Activated T-helper 17 cell treated with anti-CD3 and anti-CD28 coated beads, Interleukin-2, amount 50 U/mL, for 72 hours (primary cell): Measurements from ENCODE around the gene HDAC1. TPM values are rescaled to one million over a fixed set of nuclear protein-coding genes. Genes with fewer than 3 reads are reported as not detected.
A peak's percentile ranks its signal among the peaks of the same experiment; 100 is the strongest.
"Not testable (repeated sequence)": the region's sequence is repeated elsewhere in the genome, so short reads cannot be mapped to it uniquely, and the experiment has no call there.

Source experiments
- ATAC-seq: fragments of 150-1000 bp; cut with Tn5 transposase; replicated peaks from 2 replicates; pipeline ENCODE4 v1.10.0; 2021; ENCODE audit warnings: mild to moderate bottlenecking, moderate library complexity
- H3K27ac Mint-ChIP-seq: one replicate; pipeline ENCODE4 v1.8.0; 2022; ENCODE audit warnings: mixed read lengths
- H3K27me3 Mint-ChIP-seq: one replicate; pipeline ENCODE4 v1.8.0; 2022; ENCODE audit warnings: mixed read lengths
- H3K36me3 Mint-ChIP-seq: one replicate; pipeline ENCODE4 v1.8.0; 2022; ENCODE audit warnings: low read depth, mild to moderate bottlenecking, mixed read lengths
- H3K4me1 Mint-ChIP-seq: one replicate; pipeline ENCODE4 v1.8.0; 2022; ENCODE audit warnings: mixed read lengths
- H3K4me3 Mint-ChIP-seq: one replicate; pipeline ENCODE4 v1.8.0; 2022; ENCODE audit warnings: mild to moderate bottlenecking, mixed read lengths
- H3K9me3 Mint-ChIP-seq: one replicate; pipeline ENCODE4 v1.8.0; 2022; ENCODE audit warnings: mixed read lengths
- total RNA-seq, 2 donors: library from RNA; stranded (reverse); gene quantifications; one replicate each; pipeline ENCODE4 v1.2.3, GENCODE V29; 2022

Gene HDAC1
- total RNA-seq, 2 donors from 2014 or later, result 171 to 199 TPM

DNA sequence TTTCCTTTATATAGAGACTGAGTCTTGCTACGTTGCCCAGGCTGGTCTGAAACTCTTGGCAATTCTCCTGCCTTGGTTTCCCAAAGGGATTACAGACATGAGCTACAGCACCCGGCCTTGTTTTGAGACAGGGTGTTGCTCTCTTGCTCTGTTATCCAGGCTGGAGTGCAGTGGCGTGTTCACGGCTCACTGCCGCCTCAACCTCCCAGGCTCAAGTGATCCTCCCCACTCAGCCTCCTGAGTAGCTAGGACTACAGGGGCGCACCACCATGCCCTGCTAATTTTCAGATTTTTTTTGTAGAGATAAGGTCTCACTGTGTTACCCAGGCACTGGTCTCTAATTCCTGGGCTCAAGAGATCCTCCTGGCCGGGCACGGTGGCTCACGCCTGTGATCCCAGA lies 26.0 kb upstream of the HDAC1 start:
- Mint-ChIP-seq H3K9me3 (peaks cover 3% of the 10 kb centered on the region), H3K27ac (peak overlapping the region; percentile 89), H3K27me3 (no peaks in the 10 kb centered on the region), H3K4me3 (peak overlapping the region; percentile 77), H3K36me3 (peaks cover 61% of the 10 kb centered on the region), H3K4me1 (peaks cover 23% of the 10 kb centered on the region)
- no peak for ATAC-seq

- Mint-ChIP-seq H3K4me1 (peaks cover 30% of the 10 kb centered on the region), H3K27me3 (no peaks in the 10 kb centered on the region), H3K4me3 (peak overlapping the region; percentile 77), H3K27ac (peak overlapping the region; percentile 94), H3K36me3 (peaks cover 64% of the 10 kb centered on the region), H3K9me3 (peaks cover 3% of the 10 kb centered on the region)
- peak; percentile 64 for ATAC-seq
Measured at GRCh38 chr1:32266921-32267591, 24.8 kb upstream of the HDAC1 start.

- peaks cover 3% of the 10 kb centered on the region for H3K9me3 Mint-ChIP-seq
- no peak overlapping the region for H3K27ac Mint-ChIP-seq
- no peak overlapping the region for H3K4me3 Mint-ChIP-seq
- ATAC-seq, result no peak
- H3K27me3 Mint-ChIP-seq, result no peaks in the 10 kb centered on the region
- peaks cover 47% of the 10 kb centered on the region for H3K4me1 Mint-ChIP-seq
- H3K36me3 Mint-ChIP-seq, result peaks cover 73% of the 10 kb centered on the region
Measured at GRCh38 chr1:32269744-32270143, 22.1 kb upstream of the HDAC1 start.

- Mint-ChIP-seq H3K4me3 (peak overlapping the region; percentile 85), H3K9me3 (no peaks in the 10 kb centered on the region), H3K36me3 (peaks cover 79% of the 10 kb centered on the region), H3K27me3 (no peaks in the 10 kb centered on the region), H3K4me1 (peaks cover 31% of the 10 kb centered on the region), H3K27ac (peak overlapping the region; percentile 98)
- peak; percentile 29 for ATAC-seq
Measured at GRCh38 chr1:32272557-32273390, 19.1 kb upstream of the HDAC1 start.

DNA sequence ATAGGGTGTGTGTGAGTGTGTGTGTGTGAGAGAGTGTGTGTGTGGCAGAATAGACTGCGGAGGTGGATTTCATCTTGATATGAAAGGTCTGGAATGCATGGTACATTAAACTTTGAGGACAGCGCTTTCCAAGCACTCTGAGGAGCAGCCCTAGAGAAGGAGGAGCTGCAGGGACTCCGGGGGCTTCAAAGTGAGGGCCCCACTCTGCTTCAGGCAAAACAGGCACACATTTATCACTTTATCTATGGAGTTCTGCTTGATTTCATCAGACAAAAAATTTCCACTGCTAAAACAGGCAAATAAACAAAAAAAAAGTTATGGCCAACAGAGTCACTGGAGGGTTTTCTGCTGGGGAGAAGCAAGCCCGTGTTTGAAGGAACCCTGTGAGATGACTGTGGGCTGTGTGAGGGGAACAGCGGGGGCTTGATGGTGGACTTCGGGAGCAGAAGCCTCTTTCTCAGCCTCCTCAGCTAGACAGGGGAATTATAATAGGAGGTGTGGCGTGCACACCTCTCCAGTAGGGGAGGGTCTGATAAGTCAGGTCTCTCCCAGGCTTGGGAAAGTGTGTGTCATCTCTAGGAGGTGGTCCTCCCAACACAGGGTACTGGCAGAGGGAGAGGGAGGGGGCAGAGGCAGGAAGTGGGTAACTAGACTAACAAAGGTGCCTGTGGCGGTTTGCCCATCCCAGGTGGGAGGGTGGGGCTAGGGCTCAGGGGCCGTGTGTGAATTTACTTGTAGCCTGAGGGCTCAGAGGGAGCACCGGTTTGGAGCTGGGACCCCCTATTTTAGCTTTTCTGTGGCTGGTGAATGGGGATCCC lies 18.3 kb upstream of the HDAC1 start:
- Mint-ChIP-seq H3K27ac (peak overlapping the region; percentile 98), H3K27me3 (no peaks in the 10 kb centered on the region), H3K4me1 (peaks cover 31% of the 10 kb centered on the region), H3K9me3 (no peaks in the 10 kb centered on the region), H3K36me3 (peaks cover 87% of the 10 kb centered on the region), H3K4me3 (peak overlapping the region; percentile 85)
- peak; percentile 91 for ATAC-seq

DNA sequence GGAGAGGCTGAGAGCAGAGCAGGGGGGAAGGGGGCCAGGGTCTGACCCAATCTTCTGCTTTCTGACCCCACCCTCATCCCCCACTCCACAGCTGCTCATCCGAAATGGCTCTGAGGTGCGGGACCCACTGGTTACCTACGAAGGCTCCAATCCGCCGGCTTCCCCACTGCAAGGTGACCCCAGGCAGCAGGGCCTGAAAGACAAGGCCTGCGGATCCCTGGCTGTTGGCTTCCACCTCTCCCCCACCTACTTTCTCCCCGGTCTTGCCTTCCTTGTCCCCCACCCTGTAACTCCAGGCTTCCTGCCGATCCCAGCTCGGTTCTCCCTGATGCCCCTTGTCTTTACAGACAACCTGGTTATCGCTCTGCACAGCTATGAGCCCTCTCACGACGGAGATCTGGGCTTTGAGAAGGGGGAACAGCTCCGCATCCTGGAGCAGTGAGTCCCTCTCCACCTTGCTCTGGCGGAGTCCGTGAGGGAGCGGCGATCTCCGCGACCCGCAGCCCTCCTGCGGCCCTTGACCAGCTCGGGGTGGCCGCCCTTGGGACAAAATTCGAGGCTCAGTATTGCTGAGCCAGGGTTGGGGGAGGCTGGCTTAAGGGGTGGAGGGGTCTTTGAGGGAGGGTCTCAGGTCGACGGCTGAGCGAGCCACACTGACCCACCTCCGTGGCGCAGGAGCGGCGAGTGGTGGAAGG lies 17.1 kb upstream of the HDAC1 start:
- H3K27me3 Mint-ChIP-seq, result no peaks in the 10 kb centered on the region
- peak overlapping the region; percentile 98 for H3K27ac Mint-ChIP-seq
- peaks cover 31% of the 10 kb centered on the region for H3K4me1 Mint-ChIP-seq
- peak overlapping the region; percentile 85 for H3K4me3 Mint-ChIP-seq
- ATAC-seq, result no peak
- H3K36me3 Mint-ChIP-seq, result peaks cover 94% of the 10 kb centered on the region
- no peaks in the 10 kb centered on the region for H3K9me3 Mint-ChIP-seq

- ATAC-seq, result no peak
- Mint-ChIP-seq H3K27ac (no peak overlapping the region), H3K27me3 (no peaks in the 10 kb centered on the region), H3K9me3 (no peaks in the 10 kb centered on the region), H3K36me3 (peaks cover 96% of the 10 kb centered on the region), H3K4me3 (no peak overlapping the region), H3K4me1 (peaks cover 31% of the 10 kb centered on the region)
Measured at GRCh38 chr1:32275424-32275823, 16.5 kb upstream of the HDAC1 start.

GRCh38 chr1:32276032-32276782 lies 15.7 kb upstream of the HDAC1 start:
- Mint-ChIP-seq H3K9me3 (no peaks in the 10 kb centered on the region), H3K4me1 (peaks cover 30% of the 10 kb centered on the region), H3K36me3 (peaks cover 99% of the 10 kb centered on the region), H3K27me3 (no peaks in the 10 kb centered on the region), H3K4me3 (no peak overlapping the region), H3K27ac (peak overlapping the region; percentile 30)
- no peak for ATAC-seq

GRCh38 chr1:32284777-32285176 lies 7.1 kb upstream of the HDAC1 start:
- ATAC-seq, H3K27ac Mint-ChIP-seq, H3K27me3 Mint-ChIP-seq, H3K4me3 Mint-ChIP-seq, H3K4me1 Mint-ChIP-seq, H3K9me3 Mint-ChIP-seq: not testable (repeated sequence)
- peaks cover 77% of the 10 kb centered on the region for H3K36me3 Mint-ChIP-seq

DNA sequence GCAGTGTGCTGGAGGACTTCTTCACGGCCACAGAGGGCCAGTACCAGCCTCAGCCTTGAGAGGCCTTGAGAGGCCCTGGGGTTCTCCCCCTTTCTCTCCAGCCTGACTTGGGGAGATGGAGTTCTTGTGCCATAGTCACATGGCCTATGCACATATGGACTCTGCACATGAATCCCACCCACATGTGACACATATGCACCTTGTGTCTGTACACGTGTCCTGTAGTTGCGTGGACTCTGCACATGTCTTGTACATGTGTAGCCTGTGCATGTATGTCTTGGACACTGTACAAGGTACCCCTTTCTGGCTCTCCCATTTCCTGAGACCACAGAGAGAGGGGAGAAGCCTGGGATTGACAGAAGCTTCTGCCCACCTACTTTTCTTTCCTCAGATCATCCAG lies 6.2 kb upstream of the HDAC1 start:
- Mint-ChIP-seq H3K4me1 (no peaks in the 10 kb centered on the region), H3K27ac (no peak overlapping the region), H3K4me3 (no peak overlapping the region), H3K36me3 (peaks cover 68% of the 10 kb centered on the region), H3K27me3 (no peaks in the 10 kb centered on the region), H3K9me3 (no peaks in the 10 kb centered on the region)
- ATAC-seq, result no peak

DNA sequence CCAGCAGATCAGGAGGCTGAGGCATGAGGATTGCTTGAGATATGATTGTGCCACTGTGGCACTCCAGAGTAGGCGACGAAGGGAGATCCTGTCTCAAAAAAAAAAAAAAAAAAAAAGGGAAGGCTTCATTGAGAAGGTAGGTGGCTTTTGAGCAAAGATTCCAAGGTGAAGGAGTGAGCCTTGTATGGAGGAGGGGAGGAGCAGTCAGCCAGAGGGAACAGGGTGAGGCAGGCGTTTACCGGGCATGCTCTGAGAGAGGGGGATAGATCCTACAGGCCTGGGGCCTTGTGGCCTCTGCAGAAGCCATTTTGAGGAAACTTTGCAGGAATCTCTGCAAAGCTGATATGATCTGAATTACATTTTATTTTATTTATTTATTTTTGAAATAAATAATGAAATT lies 5.1 kb upstream of the HDAC1 start:
- no peak for ATAC-seq
- Mint-ChIP-seq H3K9me3 (no peaks in the 10 kb centered on the region), H3K36me3 (peaks cover 59% of the 10 kb centered on the region), H3K27ac (no peak overlapping the region), H3K4me3 (no peak overlapping the region), H3K4me1 (peaks cover 3% of the 10 kb centered on the region), H3K27me3 (no peaks in the 10 kb centered on the region)

DNA sequence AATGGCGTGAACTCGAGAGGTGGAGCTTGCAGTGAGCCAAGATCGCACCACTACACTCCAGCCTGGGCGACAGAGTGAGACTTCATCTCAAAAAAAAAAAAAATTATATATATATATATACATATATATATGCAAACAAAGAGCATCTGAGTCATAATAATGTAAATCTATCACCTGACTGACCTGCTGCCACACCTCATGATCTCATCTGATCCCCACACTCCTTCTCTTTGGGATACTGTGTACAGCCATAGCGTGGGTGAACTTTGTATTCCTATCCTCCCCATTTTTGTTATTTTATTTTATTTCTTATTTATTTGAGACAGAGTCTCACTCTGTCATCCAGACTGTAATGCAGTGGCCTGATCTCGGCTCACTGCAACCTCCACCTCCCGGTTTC lies 2.6 kb upstream of the HDAC1 start:
- Mint-ChIP-seq H3K27me3 (no peaks in the 10 kb centered on the region), H3K36me3 (peaks cover 58% of the 10 kb centered on the region), H3K4me1 (peaks cover 8% of the 10 kb centered on the region), H3K4me3 (no peak overlapping the region), H3K9me3 (no peaks in the 10 kb centered on the region), H3K27ac (no peak overlapping the region)
- ATAC-seq, result no peak

DNA sequence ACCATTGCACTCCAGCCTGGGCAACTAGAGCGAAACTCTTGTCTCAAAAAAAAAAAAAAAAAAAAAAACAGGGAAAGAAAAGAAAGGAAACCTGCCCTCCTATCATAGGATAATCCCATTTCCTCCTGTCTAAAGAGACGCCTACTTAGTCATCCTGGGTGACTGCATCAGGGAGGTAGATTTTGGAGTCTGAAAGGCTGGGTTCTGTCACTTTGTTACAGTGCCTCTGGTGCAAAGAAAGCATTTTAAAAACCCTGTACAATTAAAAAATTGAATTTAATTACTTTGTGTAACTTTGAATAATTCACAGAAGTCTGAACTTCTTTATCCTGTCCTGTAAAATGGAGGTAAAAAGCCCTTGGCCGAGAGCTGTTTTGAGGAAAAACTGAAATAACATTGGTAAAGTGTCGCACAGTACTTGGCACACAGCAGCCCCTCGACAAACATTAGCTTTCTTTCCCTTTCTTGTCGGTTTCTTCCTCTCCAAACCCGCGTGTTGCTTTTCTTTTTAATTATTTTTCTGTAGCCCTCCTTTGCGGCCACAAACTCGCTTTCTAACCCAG lies 657 bp upstream of the HDAC1 start:
- Mint-ChIP-seq H3K9me3 (no peaks in the 10 kb centered on the region), H3K36me3 (peaks cover 58% of the 10 kb centered on the region), H3K4me3 (peak overlapping the region; percentile 92), H3K27ac (peak overlapping the region; percentile 98), H3K27me3 (no peaks in the 10 kb centered on the region), H3K4me1 (peaks cover 19% of the 10 kb centered on the region)
- ATAC-seq, result no peak
